ENCODE results near the gene ATF4. TPM values are rescaled to one million over a fixed set of nuclear protein-coding genes. Genes with fewer than 3 reads are reported as not detected.

The ATF4 gene
- total and polyA plus RNA-seq, 2 of the 13 experiments (the other 11 are each of a cell fraction or from before 2014, with no cell fraction given) = 486 to 1,297 TPM

- TF ChIP-seq, protein P1, sequence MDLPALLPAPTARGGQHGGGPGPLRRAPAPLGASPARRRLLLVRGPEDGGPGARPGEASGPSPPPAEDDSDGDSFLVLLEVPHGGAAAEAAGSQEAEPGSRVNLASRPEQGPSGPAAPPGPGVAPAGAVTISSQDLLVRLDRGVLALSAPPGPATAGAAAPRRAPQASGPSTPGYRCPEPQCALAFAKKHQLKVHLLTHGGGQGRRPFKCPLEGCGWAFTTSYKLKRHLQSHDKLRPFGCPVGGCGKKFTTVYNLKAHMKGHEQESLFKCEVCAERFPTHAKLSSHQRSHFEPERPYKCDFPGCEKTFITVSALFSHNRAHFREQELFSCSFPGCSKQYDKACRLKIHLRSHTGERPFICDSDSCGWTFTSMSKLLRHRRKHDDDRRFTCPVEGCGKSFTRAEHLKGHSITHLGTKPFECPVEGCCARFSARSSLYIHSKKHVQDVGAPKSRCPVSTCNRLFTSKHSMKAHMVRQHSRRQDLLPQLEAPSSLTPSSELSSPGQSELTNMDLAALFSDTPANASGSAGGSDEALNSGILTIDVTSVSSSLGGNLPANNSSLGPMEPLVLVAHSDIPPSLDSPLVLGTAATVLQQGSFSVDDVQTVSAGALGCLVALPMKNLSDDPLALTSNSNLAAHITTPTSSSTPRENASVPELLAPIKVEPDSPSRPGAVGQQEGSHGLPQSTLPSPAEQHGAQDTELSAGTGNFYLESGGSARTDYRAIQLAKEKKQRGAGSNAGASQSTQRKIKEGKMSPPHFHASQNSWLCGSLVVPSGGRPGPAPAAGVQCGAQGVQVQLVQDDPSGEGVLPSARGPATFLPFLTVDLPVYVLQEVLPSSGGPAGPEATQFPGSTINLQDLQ (CRISPR knock-in tag; IDR thresholded peaks at IDR 0.05) = no peak
- TF ChIP-seq, protein P2, sequence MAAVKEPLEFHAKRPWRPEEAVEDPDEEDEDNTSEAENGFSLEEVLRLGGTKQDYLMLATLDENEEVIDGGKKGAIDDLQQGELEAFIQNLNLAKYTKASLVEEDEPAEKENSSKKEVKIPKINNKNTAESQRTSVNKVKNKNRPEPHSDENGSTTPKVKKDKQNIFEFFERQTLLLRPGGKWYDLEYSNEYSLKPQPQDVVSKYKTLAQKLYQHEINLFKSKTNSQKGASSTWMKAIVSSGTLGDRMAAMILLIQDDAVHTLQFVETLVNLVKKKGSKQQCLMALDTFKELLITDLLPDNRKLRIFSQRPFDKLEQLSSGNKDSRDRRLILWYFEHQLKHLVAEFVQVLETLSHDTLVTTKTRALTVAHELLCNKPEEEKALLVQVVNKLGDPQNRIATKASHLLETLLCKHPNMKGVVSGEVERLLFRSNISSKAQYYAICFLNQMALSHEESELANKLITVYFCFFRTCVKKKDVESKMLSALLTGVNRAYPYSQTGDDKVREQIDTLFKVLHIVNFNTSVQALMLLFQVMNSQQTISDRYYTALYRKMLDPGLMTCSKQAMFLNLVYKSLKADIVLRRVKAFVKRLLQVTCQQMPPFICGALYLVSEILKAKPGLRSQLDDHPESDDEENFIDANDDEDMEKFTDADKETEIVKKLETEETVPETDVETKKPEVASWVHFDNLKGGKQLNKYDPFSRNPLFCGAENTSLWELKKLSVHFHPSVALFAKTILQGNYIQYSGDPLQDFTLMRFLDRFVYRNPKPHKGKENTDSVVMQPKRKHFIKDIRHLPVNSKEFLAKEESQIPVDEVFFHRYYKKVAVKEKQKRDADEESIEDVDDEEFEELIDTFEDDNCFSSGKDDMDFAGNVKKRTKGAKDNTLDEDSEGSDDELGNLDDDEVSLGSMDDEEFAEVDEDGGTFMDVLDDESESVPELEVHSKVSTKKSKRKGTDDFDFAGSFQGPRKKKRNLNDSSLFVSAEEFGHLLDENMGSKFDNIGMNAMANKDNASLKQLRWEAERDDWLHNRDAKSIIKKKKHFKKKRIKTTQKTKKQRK (IDR thresholded peaks at IDR 0.05; ENCODE audit: low read length) = no peak
- TF ChIP-seq SIN3A (IDR thresholded peaks at IDR 0.05; ENCODE audit: borderline replicate concordance, low read depth, low read length) = no peak
- no peak for TF ChIP-seq ZNF781 (CRISPR knock-in tag; IDR thresholded peaks at IDR 0.05; ENCODE audit: borderline replicate concordance, not compliant biosample characterization)
- no peak for TF ChIP-seq ZNF138 (CRISPR knock-in tag; IDR thresholded peaks at IDR 0.05; ENCODE audit: low read depth)
- TF ChIP-seq HDAC1 (CRISPR knock-in tag; IDR thresholded peaks at IDR 0.05) = no peak
- TF ChIP-seq DNMT1 (CRISPR knock-in tag; IDR thresholded peaks at IDR 0.05) = peak; percentile 15; the same call in 1 of the 2 replicates
- no peak for TF ChIP-seq ZNF713 (CRISPR knock-in tag; IDR thresholded peaks at IDR 0.05)
- TF ChIP-seq SRF (IDR thresholded peaks at IDR 0.05; ENCODE audit: low read depth, low read length) = no peak
- TF ChIP-seq RFX3 (CRISPR knock-in tag; IDR thresholded peaks at IDR 0.05) = no peak
- TF ChIP-seq SMAD3 (CRISPR knock-in tag; IDR thresholded peaks at IDR 0.05) = no peak
- TF ChIP-seq ZNF550 (CRISPR knock-in tag; IDR thresholded peaks at IDR 0.05; ENCODE audit: borderline replicate concordance) = no peak
- TF ChIP-seq ZNF770 (CRISPR knock-in tag; IDR thresholded peaks at IDR 0.05) = peak; percentile 6
- no peak for TF ChIP-seq ZNF564 (CRISPR knock-in tag; IDR thresholded peaks at IDR 0.05)
- TF ChIP-seq EHMT2 (IDR thresholded peaks at IDR 0.05; ENCODE audit: borderline replicate concordance, low read depth, low read length) = no peak
- no peak for TF ChIP-seq ZNF639 (CRISPR knock-in tag; conservative IDR thresholded peaks at IDR 0.05)
- TF ChIP-seq KLF16 (CRISPR knock-in tag; IDR thresholded peaks at IDR 0.05) = no peak
- peak; percentile 10 for TF ChIP-seq PTBP1 (IDR thresholded peaks at IDR 0.05; ENCODE audit: low read depth, low read length, poor library complexity, severe bottlenecking)
- TF ChIP-seq KDM5A (IDR thresholded peaks at IDR 0.05; ENCODE audit: borderline replicate concordance, low read length) = no peak; the same call in 1 of the 2 replicates
- no peak for TF ChIP-seq ELF1 (CRISPR knock-in tag; IDR thresholded peaks at IDR 0.05)
- no peak for TF ChIP-seq WIZ (CRISPR knock-in tag; IDR thresholded peaks at IDR 0.05)
- TF ChIP-seq, protein P3, sequence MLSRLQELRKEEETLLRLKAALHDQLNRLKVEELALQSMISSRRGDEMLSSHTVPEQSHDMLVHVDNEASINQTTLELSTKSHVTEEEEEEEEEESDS (CRISPR knock-in tag; IDR thresholded peaks at IDR 0.05; ENCODE audit: borderline replicate concordance) = no peak
Observed at GRCh38 chr22:39529487-39529851, 9.1 kb downstream of the ATF4 start (continued).

All from HepG2 (cell line).